GM19467 (cell line): ENCODE measurements around the gene ITGBL1.
"Not testable (repeated sequence)": the region's sequence is repeated elsewhere in the genome, so short reads cannot be mapped to it uniquely, and the experiment has no call there.

Experiments
- ATAC-seq: cut with Tn5 transposase; IDR thresholded peaks from one replicate; pipeline ENCODE4 v1.9.1; 2021; ENCODE audit warnings: mild to moderate bottlenecking, moderate library complexity; ENCODE audit not compliant: unreplicated experiment

ITGBL1 gene

DNA sequence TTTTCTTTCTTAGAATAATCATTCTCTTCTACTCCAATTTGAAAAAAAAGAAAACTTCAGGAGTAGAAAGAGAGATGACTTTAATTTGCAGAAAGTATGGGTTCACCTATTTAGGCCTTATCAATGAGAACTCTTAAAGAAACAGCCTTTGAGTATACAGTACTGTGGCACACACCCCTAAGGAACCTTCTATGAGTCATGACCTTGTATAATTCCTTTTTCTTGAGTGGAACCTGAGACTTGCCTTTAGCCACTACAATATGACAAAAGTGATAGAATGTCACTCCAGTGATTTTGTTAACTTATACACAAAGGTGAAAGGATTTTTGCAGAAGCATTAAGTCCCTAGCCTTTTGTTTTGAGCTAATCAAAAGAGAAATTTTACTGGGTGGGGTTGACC lies 58.7 kb downstream of the ITGBL1 start:
- ATAC-seq, result no peak

DNA sequence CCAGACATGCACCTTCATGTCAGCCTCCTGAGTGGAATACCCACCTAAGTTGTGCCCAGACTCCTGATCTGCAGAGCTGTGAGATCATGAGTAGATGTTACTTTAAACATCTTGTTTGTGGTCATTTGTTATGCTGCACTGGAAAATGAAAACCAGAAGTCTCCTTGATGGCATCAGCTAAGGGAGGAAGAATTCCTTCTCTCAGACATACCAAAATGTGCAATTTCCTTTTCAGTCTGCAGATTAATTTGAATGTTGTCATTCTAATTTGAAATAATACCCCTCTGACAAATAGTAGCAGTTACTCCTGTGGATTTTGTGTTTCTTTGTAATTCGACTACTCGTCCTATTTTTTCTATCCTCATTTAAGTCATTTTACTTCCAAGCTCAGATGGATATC lies 59.3 kb downstream of the ITGBL1 start:
- no peak for ATAC-seq

- ATAC-seq, result no peak
These were observed 60.2 kb downstream of the ITGBL1 start for GRCh38 chr13:101512650-101513049.

- no peak for ATAC-seq
These were observed 61.6 kb downstream of the ITGBL1 start for GRCh38 chr13:101514100-101514499.

DNA sequence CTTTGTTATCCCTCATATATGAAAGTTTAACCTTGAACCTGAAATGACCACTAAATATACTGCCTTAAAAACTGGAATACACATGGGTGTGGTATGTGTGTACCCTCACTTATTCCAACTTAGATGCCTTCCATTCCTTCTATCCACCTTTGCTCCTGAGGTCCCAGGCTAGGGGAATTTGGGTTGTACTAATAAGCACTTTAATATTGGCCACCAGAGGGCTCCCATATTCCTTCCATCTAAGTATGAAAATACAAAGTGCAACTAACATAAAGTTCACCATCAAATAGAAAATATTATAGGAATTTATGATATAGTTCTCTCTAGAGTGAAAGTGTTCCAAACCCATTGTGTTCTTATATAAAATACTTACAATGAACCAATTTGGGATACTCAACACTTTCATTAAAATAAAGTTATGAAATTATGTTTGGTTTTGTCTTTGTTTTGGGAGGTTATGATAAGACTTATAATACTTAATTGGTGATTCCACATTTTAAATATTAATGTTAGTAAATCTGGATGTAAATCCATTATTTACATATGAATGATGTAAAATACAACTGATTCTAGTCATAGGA lies 62.3 kb downstream of the ITGBL1 start:
- ATAC-seq, result no peak

DNA sequence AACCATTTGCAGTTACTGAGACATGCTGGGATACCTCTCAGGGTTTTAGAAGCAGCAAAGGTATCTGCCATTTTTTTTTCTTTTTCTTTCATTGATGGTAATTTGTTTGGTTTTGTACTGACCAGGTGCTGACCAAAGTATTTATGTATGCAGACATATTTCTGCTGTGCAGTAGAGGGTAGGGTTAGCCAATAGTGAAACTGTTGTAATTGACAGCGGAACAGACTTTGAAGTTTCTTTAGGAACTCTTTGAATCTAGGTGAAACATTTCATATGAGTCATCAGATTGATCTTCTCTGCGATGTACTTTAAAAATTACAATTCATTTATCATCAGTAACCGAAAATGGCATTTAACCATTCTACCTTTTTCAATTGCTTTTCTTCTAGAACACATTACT lies 63.0 kb downstream of the ITGBL1 start:
- ATAC-seq, result no peak

- ATAC-seq, result no peak
These were observed 63.8 kb downstream of the ITGBL1 start for GRCh38 chr13:101516262-101516661.

DNA sequence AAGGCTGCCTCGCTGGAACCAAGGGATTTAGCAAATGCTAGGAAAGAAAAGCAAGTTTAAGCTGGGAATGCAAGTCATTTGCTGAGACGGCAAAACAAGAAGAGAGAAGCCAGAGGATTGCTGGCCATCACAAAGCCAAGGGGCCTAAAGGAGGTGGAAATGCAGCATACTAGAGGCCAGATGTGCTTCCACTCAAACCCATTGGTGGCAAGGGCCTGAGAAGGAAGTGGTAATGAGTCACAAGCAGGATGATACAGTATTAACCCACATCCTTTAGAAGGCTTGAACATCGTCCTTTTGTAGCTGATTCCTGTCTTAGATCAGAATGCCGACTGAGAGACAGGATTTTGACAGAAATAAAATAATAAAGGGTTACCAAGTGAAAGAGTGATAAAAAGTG lies 68.2 kb downstream of the ITGBL1 start:
- ATAC-seq, result peak; percentile 91

DNA sequence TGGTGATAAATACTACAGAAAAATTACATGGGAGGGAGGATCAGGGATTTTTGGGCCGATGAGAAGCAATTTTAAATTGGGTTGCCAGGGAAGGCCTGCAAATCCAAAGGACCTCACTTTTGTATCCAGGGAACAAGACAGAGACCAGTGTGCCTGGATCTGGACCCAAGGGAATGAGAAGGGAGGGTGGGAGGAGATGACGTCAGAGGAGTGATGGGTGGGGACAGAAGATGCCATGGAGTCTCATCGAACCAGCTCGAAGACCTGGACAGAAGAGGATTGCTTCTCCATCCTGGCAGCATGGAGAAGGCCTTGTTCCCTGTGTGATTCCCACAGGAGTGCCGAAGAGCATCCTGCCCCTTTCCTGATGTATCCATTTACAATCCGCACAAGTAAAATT lies 68.9 kb downstream of the ITGBL1 start:
- ATAC-seq, result no peak

DNA sequence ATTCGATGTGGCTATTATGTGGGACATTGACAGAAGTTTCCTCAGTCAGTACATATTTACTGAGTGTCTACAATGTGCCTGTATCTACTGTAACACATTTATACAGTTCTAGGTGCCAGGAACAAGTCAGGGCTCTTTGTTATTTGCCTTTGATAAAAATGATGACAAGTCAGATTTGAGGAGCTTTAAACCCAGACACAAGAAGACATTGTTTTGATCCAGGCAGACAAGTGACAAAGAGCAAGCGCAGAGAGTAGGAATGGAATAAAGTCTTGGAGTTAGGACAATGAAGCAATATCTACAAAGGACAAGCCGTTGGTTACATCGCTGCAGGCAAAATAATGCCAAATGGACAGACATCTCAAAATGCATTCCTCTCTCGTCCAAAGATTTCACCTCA lies 70.1 kb downstream of the ITGBL1 start:
- no peak for ATAC-seq

GRCh38 chr13:101523154-101524131 lies 71.0 kb downstream of the ITGBL1 start:
- ATAC-seq, result no peak

GRCh38 chr13:101527130-101527529 lies 74.7 kb downstream of the ITGBL1 start:
- no peak for ATAC-seq

- ATAC-seq, result no peak
These were observed 76.9 kb downstream of the ITGBL1 start for GRCh38 chr13:101529422-101529821.

DNA sequence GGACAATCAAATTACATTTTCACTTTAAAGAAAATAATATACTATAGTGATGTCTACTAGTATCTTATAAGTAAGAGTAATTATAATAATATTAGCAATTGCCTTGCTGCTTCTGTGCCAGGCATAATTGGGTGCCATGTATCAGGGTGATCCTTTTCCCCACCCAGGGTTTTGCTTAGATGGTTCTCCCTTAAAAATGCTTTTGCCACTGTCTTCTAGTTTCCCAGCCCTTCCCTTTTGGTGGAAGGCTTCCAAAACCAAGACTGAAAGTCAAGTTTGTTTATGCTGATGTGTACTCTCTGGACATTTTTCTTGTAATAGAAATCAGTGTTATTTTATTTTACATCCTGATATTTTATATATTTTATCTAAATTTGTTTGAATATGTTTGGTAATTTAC lies 77.8 kb downstream of the ITGBL1 start:
- no peak for ATAC-seq

- no peak for ATAC-seq
These were observed 82.8 kb downstream of the ITGBL1 start for GRCh38 chr13:101535192-101535746.

- no peak for ATAC-seq
These were observed 83.6 kb downstream of the ITGBL1 start for GRCh38 chr13:101536079-101536478.

DNA sequence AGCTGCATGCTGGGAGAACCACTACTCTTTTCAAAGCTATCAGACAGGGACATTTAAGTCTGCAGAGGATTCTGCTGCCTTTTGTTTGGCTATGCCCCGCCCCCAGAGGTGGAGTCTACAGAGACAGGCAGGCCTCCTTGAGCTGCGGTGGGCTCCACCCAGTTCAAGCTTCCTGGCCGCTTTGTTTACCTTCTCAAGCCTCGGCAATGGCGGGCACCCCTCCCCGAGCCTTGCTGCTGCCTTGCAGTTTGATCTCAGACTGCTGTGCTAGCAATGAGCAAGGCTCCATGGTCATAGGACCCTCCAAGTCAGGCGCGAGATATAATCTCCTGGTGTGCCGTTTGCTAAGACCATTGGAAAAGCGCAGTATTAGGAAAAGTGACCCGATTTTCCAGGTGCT lies 92.1 kb downstream of the ITGBL1 start:
- ATAC-seq, result not testable (repeated sequence)

DNA sequence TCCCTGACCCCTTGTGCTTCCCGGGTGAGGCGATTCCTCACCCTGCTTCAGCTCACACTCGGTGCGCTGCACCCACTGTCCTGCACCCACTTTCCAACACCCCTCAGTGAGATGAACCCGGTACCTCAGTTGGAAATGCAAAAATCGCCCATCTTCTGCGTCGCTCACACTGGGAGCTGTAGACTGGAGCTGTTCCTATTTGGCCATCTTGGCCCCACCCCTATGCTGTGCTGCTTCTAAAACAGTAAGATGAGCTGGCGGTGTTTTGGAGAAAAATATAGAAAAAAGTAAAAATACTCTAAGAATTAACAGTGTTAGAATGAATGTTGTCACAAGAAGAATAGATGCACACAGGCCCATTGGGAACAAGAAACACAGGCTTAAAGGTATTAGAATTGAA lies 92.5 kb downstream of the ITGBL1 start:
- ATAC-seq, result no peak

DNA sequence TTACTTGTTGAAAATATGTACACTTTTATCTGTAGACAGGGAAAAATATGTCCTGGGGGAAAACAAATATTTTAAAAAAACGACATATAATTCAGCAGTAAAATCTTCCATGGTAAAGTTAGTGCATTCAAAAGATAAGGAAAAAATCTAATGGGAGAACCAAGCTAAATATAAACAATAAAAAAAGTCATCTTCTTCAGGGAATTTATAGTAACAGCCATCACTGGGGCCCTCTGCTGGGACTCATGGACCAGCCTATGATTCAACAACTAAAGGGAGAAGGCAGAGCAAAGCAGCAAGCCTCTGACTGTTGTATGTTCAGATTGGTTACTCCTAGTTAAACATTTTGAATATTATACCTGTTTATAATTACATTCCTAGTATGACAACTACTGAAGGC lies 93.0 kb downstream of the ITGBL1 start:
- ATAC-seq, result no peak

- no peak for ATAC-seq
These were observed 99.8 kb downstream of the ITGBL1 start for GRCh38 chr13:101552286-101552685.

GRCh38 chr13:101552786-101553185 lies 100.3 kb downstream of the ITGBL1 start:
- no peak for ATAC-seq
